Psoas muscle (tissue), 8 donors: ENCODE data around the gene EIF4G2. TPM values are rescaled to one million over a fixed set of nuclear protein-coding genes. Genes with fewer than 3 reads are reported as not detected.
A peak's percentile ranks its signal among the peaks of the same experiment; 100 is the strongest.

Experiments used
- ATAC-seq, 4 donors: fragments of 200-7000 bp; cut with Tn5 transposase; one replicate each; pipeline ENCODE4 v1.9.1; 2020; ENCODE audit warnings: moderate library complexity in 3 of 4, mild to moderate bottlenecking in 2 of 4
- DNase-seq, 2 donors: peaks; one replicate each; pipeline ENCODE4 v3.0.0-alpha.2; 2020
- H3K27ac ChIP-seq: fragments of 200-600 bp; one replicate; pipeline ENCODE4 v1.8.0; 2022
- H3K27me3 ChIP-seq, 3 donors: fragments of 200-600 bp in 1 of 3; one replicate each; pipeline versions ENCODE4 v1.6.1 to v1.8.0; 2013 to 2022; ENCODE audit warnings: low read length in 2 of 3, mild to moderate bottlenecking in 2 of 3, moderate library complexity in 1 of 3; ENCODE audit not compliant: insufficient read depth in 3 of 3
- H3K36me3 ChIP-seq, 2 donors: fragments of 200-600 bp in 1 of 2; one replicate each; pipeline versions ENCODE4 v1.6.1 to v1.8.0; 2013 to 2022; ENCODE audit warnings: low read depth in 1 of 2, mild to moderate bottlenecking in 1 of 2, moderate library complexity in 1 of 2; ENCODE audit not compliant: insufficient read depth in 1 of 2
- H3K4me1 ChIP-seq: fragments of 200-600 bp; one replicate; pipeline ENCODE4 v1.8.0; 2022
- H3K4me3 ChIP-seq: fragments of 200-600 bp; one replicate; pipeline ENCODE4 v1.8.0; 2022; ENCODE audit warnings: mild to moderate bottlenecking
- H3K9me3 ChIP-seq: fragments of 200-600 bp; one replicate; pipeline ENCODE4 v1.8.0; 2022
- WGBS, 3 donors: extraction: QIAGEN DNeasy Blood & Tissue Kit; methylation state at CpG; one replicate each; pipeline versions ENCODE4 v1.1.6 to v1.1.7; 2013; 5-methylcytosine and 5-hydroxymethylcytosine counted together
- intact Hi-C, 2 donors: fragments of 100-400 bp; cut with DNase I; formaldehyde crosslinking; loops; one replicate each; pipeline versions ENCODE4 v1.11.0 to v1.14.2; 2022
- polyA plus RNA-seq, 3 donors: library from polyadenylated mRNA; stranded (reverse); fragments of 200-250 nt; gene quantifications; one replicate each; pipeline ENCODE4 v1.2.3, GENCODE V29; 2013
- total RNA-seq, 4 donors: library from RNA; stranded (reverse); fragmentation: NEBNext Ultra II Directional in 2 of 4; extraction: Animal tissue kit (Norgen Biotek cat#: 25700) in 2 of 4; gene quantifications; one replicate each; pipeline versions ENCODE4 v1.2.1 to v1.2.4, GENCODE V29; 2021 to 2023
- TF ChIP-seq, protein P1 (sequence below): fragments of 200-600 bp; IDR thresholded peaks from one replicate; pipeline ENCODE4 v1.8.0; 2022; ENCODE audit warnings: antibody characterized with exemption
- donor health status: healthy with polysubstance abuse.
- donor health status: DM: no; HTN: no; CAD: no; lungs with moderate emphysema.
- donor health status: Bipolar disorder and iron deficiency.
- donor health status: healthy.
- donor health status: DM: yes; HTN: yes; CAD: no.
- donor health status: DM: no; HTN: no; CAD: no.
- donor health status: DM: no; HTN: no; CAD: no.
- donor health status: DM: yes; HTN: yes; CAD: no.

EIF4G2 gene
- total and polyA plus RNA-seq, 7 donors, result 308 to 809 (median 670) TPM

- no peaks in the 10 kb centered on the region for H3K36me3 ChIP-seq
- ATAC-seq (peak in 2 of 4 donors; percentile 31 to 38), DNase-seq (no peak)
- no peak overlapping the region for H3K4me3 ChIP-seq
- TF ChIP-seq, protein P1, sequence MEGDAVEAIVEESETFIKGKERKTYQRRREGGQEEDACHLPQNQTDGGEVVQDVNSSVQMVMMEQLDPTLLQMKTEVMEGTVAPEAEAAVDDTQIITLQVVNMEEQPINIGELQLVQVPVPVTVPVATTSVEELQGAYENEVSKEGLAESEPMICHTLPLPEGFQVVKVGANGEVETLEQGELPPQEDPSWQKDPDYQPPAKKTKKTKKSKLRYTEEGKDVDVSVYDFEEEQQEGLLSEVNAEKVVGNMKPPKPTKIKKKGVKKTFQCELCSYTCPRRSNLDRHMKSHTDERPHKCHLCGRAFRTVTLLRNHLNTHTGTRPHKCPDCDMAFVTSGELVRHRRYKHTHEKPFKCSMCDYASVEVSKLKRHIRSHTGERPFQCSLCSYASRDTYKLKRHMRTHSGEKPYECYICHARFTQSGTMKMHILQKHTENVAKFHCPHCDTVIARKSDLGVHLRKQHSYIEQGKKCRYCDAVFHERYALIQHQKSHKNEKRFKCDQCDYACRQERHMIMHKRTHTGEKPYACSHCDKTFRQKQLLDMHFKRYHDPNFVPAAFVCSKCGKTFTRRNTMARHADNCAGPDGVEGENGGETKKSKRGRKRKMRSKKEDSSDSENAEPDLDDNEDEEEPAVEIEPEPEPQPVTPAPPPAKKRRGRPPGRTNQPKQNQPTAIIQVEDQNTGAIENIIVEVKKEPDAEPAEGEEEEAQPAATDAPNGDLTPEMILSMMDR, result no peak
- peaks cover 12% of the 10 kb centered on the region for H3K4me1 ChIP-seq
- no peaks in the 10 kb centered on the region for H3K27me3 ChIP-seq
- 44 to 62% (median 46%) methylated on average over 4 of the region's 4 CpGs for WGBS, 3 donors
- intact Hi-C loops, result no loop called here
- H3K9me3 ChIP-seq, result no peaks in the 10 kb centered on the region
- H3K27ac ChIP-seq, result no peak overlapping the region
These were observed 23.6 kb downstream of the EIF4G2 start for GRCh38 chr11:10785146-10785474.

DNA sequence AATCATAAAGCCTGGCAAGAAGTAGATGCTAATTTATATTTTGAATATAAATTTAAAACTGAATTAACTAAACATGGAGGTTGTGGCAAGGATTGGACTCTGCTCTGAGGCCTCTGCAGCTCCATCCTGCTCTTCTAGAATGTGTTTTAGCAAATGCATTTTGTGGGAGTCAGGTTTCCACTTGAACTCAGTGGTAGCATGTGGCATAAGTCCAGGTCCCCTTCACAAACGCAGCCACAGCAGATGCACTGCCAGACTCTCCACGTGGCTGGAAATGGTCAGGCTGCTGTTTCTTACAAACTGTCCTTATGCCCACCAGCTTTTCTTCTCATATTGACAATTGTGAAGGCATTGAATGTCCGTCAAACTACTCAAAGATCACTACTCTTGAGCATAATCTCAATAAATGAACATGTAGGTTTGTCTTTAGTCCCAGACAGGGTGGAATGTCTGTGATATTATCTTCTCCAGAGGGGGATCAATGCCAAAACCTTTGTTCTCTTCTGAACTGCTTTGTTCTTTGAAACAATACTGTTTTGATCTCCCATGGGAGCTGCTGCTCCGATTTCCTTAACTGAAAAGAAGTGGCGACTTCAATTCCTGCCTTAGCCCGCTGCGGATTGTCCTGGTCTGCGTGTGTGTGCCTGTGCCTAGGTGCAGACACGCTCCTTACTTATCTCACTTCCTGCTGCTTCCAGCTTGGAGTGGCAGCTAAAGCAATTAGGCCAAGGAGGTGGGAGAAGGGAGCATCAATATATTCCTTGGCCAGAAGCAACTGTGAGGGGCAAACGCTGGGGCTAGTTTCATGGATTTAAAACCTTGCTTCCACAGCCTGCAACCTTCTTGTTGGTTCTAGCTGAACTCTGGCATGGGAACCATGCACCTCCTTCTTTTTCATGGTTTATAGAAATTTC, 24.2 kb downstream of the EIF4G2 start:
- 60 to 62% (median 60%) methylated on average over 10 of the region's 10 CpGs for WGBS, 3 donors
- peak overlapping the region; percentile 18 for H3K27ac ChIP-seq
- H3K27me3 ChIP-seq, result no peaks in the 10 kb centered on the region
- no peak overlapping the region for H3K4me3 ChIP-seq
- DNase-seq (no peak), ATAC-seq (peak in 2 of 4 donors; percentile 21 to 43)
- no peaks in the 10 kb centered on the region for H3K9me3 ChIP-seq
- peaks cover 12% of the 10 kb centered on the region for H3K4me1 ChIP-seq
- intact Hi-C loops, result no loop called here
- TF ChIP-seq, protein P1, result no peak
- H3K36me3 ChIP-seq, result no peaks in the 10 kb centered on the region

DNA sequence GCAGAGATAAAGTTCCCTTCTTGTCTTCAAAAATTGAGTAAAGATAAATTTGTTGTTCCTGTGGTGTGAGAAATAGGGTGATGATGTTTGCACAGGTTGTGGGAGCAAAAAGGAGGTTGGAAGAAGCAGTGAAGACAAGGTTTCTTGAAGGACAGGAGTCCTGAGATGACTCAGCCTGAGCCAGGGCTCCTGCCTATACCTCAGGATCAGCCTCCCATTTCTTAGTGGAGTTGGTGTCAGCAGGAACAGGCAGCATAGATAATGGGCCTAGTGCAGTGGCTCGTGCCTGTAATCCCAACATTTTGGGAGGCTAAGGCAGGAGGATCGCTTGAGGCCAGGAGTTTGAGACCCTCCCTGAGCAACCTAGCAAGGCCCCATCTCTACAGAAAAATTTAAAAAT, 28.7 kb downstream of the EIF4G2 start:
- ATAC-seq (no peak), DNase-seq (no peak)
- Histone ChIP-seq H3K4me1 (peaks cover 21% of the 10 kb centered on the region), H3K36me3 (peaks cover 0 to 2% of the 10 kb centered on the region in 2 donors), H3K4me3 (no peak overlapping the region), H3K27me3 (no peaks in the 10 kb centered on the region), H3K9me3 (no peaks in the 10 kb centered on the region), H3K27ac (no peak overlapping the region)
- 95 to 100% (median 96%) methylated on average over 2 of the region's 2 CpGs for WGBS, 3 donors
- TF ChIP-seq, protein P1, result no peak
- intact Hi-C loops, result no loop called here

DNA sequence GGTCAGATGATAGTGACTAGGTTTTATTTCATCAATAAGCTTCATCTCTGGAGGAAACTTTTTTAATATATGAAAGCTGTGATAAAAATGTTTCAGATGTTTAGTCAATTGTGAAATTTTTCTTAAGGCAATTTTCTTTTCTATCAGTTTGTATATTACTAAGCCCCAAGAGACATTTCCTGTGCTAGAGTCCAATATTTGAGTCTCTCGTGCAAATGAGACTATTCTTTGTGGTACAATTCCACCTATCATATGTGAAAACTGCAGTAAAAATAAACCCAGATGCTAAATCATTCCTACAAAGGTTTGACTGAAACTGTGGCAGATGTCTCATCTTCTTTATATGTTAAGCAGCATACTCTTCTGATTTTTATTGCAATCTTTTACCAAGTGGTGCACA, 29.6 kb downstream of the EIF4G2 start:
- DNase-seq, result no peak
- peaks cover 0 to 9% of the 10 kb centered on the region in 2 donors for H3K36me3 ChIP-seq
- no peak overlapping the region for H3K4me3 ChIP-seq
- WGBS, 3 donors, result 50 to 55% (median 54%) methylated on average over 1 of the region's 1 CpG
- H3K27me3 ChIP-seq, result no peaks in the 10 kb centered on the region
- no peak for ATAC-seq
- TF ChIP-seq, protein P1, result no peak
- intact Hi-C loops, result no loop called here
- H3K27ac ChIP-seq, result peak overlapping the region; percentile 65
- peaks cover 14% of the 10 kb centered on the region for H3K4me1 ChIP-seq
- no peaks in the 10 kb centered on the region for H3K9me3 ChIP-seq
